ENCODE measurements around the gene HIP1. TPM values are rescaled to one million over a fixed set of nuclear protein-coding genes. Genes with fewer than 3 reads are reported as not detected.

HIP1 gene
- total and polyA plus RNA-seq, 9 of the 15 experiments (the other 6 are each of a cell fraction or from before 2014, with no cell fraction given), result 2.4 to 13.7 (median 9.5) TPM

DNA sequence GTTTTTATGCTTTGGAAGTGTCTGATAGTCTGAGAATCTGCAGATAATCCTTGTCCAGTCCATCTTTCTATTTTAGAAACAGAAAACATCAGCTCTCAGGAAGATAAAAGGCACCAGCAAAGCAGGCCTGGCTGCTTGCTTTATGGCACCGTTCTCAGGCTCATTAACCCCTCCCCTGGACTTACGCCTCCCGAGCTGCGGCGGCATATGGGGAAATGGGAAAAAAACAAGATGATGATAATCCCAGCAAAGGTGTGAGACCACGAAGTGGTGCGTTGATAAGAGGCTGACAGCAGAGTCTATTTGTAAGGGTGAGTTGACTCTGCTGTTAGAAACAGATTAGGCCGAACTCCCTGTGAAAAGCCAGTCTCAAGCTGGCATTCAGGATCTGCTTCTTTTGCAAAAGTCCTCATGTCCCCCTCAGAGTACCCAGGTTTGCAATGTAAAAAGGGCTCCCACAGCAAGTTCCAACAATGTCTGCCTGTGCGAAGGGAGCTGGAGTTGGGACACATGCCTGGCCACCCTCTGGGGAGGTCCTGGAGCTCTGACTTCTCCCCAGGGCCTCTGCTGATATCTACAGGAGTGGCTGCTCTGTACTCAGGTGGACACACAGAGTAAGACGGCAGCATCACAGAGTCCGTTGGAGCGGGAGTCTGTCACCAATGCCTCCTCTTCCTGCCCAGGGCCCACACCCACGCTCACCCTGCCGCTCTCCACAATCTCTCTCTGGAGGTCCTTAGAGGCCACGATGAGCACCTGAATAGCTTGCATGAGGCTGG, 192.3 kb downstream of the HIP1 start (continued):
- TF ChIP-seq, protein P1, sequence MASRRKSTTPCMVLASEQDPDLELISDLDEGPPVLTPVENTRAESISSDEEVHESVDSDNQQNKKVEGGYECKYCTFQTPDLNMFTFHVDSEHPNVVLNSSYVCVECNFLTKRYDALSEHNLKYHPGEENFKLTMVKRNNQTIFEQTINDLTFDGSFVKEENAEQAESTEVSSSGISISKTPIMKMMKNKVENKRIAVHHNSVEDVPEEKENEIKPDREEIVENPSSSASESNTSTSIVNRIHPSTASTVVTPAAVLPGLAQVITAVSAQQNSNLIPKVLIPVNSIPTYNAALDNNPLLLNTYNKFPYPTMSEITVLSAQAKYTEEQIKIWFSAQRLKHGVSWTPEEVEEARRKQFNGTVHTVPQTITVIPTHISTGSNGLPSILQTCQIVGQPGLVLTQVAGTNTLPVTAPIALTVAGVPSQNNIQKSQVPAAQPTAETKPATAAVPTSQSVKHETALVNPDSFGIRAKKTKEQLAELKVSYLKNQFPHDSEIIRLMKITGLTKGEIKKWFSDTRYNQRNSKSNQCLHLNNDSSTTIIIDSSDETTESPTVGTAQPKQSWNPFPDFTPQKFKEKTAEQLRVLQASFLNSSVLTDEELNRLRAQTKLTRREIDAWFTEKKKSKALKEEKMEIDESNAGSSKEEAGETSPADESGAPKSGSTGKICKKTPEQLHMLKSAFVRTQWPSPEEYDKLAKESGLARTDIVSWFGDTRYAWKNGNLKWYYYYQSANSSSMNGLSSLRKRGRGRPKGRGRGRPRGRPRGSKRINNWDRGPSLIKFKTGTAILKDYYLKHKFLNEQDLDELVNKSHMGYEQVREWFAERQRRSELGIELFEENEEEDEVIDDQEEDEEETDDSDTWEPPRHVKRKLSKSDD (conservative IDR thresholded peaks at IDR 0.05; ENCODE audit: low read length), result no peak
- TF ChIP-seq, protein P2, sequence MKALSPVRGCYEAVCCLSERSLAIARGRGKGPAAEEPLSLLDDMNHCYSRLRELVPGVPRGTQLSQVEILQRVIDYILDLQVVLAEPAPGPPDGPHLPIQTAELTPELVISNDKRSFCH (CRISPR knock-in tag; IDR thresholded peaks at IDR 0.05), result no peak
- TF ChIP-seq, protein P2 (tag; IDR thresholded peaks at IDR 0.05), result no peak
- TF ChIP-seq CBFA2T3 (IDR thresholded peaks at IDR 0.05), result peak; percentile 59
- TF ChIP-seq ARID1B (IDR thresholded peaks at IDR 0.05), result peak; percentile 54
- TF ChIP-seq MCM3 (IDR thresholded peaks at IDR 0.05), result no peak
- peak; percentile 45; the same call in 1 of the 2 replicates for TF ChIP-seq ZEB2 (IDR thresholded peaks at IDR 0.05)
- no peak for TF ChIP-seq ZNF143 (CRISPR knock-in tag; IDR thresholded peaks at IDR 0.05)
- no peak for TF ChIP-seq ZNF384 (IDR thresholded peaks at IDR 0.05; ENCODE audit: low read depth, low read length)
- TF ChIP-seq, protein P3, sequence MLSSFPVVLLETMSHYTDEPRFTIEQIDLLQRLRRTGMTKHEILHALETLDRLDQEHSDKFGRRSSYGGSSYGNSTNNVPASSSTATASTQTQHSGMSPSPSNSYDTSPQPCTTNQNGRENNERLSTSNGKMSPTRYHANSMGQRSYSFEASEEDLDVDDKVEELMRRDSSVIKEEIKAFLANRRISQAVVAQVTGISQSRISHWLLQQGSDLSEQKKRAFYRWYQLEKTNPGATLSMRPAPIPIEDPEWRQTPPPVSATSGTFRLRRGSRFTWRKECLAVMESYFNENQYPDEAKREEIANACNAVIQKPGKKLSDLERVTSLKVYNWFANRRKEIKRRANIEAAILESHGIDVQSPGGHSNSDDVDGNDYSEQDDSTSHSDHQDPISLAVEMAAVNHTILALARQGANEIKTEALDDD (IDR thresholded peaks at IDR 0.05), result no peak
- no peak for TF ChIP-seq HMG20A (CRISPR knock-in tag; conservative IDR thresholded peaks at IDR 0.05)
- no peak for TF ChIP-seq ZNF444 (CRISPR knock-in tag; IDR thresholded peaks at IDR 0.05)
- peak; percentile 75 for TF ChIP-seq CXXC5 (CRISPR knock-in tag; IDR thresholded peaks at IDR 0.05)
- TF ChIP-seq, protein P4, sequence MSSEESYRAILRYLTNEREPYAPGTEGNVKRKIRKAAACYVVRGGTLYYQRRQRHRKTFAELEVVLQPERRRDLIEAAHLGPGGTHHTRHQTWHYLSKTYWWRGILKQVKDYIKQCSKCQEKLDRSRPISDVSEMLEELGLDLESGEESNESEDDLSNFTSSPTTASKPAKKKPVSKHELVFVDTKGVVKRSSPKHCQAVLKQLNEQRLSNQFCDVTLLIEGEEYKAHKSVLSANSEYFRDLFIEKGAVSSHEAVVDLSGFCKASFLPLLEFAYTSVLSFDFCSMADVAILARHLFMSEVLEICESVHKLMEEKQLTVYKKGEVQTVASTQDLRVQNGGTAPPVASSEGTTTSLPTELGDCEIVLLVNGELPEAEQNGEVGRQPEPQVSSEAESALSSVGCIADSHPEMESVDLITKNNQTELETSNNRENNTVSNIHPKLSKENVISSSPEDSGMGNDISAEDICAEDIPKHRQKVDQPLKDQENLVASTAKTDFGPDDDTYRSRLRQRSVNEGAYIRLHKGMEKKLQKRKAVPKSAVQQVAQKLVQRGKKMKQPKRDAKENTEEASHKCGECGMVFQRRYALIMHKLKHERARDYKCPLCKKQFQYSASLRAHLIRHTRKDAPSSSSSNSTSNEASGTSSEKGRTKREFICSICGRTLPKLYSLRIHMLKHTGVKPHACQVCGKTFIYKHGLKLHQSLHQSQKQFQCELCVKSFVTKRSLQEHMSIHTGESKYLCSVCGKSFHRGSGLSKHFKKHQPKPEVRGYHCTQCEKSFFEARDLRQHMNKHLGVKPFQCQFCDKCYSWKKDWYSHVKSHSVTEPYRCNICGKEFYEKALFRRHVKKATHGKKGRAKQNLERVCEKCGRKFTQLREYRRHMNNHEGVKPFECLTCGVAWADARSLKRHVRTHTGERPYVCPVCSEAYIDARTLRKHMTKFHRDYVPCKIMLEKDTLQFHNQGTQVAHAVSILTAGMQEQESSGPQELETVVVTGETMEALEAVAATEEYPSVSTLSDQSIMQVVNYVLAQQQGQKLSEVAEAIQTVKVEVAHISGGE (CRISPR knock-in tag; IDR thresholded peaks at IDR 0.05), result no peak
